HEK293 (cell line): ENCODE data around the gene ZSWIM7.
"Not testable (repeated sequence)": the region's sequence is repeated elsewhere in the genome, so short reads cannot be mapped to it uniquely, and the experiment has no call there.

ENCODE experiments used
- CTCF ChIA-PET: fragments of 350-600 bp; formaldehyde crosslinking; extraction: SDS; loops from one replicate; lab custom pipeline; 2021; ENCODE audit warnings: antibody characterized with exemption; lab: Yijun Ruan, JAX
- POLR2A ChIA-PET: fragments of 300-600 bp; formaldehyde crosslinking; extraction: SDS; loops from one replicate; lab custom pipeline; 2020; ENCODE audit warnings: antibody characterized with exemption, inconsistent platforms; lab: Yijun Ruan, JAX
- H3K27ac ChIP-seq: fragments of 200-500 bp; sonication (Bioruptor generic); 2 replicates; pipeline ENCODE4 v1.5.1; 2014; ENCODE audit warnings: low read depth, low read length, control low read depth, inconsistent platforms; ENCODE audit errors: extremely low read depth
- H3K36me3 ChIP-seq, 2 experiments: fragments of 200-500 bp in 1 of 2; sonication (Bioruptor generic) in 1 of 2; 1 replicate in 1 of 2; 2 replicates in 1 of 2; pipeline ENCODE4 v1.5.1; 2014 to 2017; ENCODE audit warnings: inconsistent platforms in 2 of 2, low read length in 2 of 2; ENCODE audit not compliant: control insufficient read depth in 2 of 2, insufficient read depth in 1 of 2
- H3K4me1 ChIP-seq: fragments of 200-500 bp; sonication (Bioruptor generic); 2 replicates; pipeline ENCODE4 v1.5.1; 2014; ENCODE audit warnings: mild to moderate bottlenecking, low read length, inconsistent platforms; ENCODE audit not compliant: control insufficient read depth, insufficient read depth
- H3K4me3 ChIP-seq: 2 replicates; pipeline ENCODE4 v1.5.1; 2011; ENCODE audit warnings: low read depth, mild to moderate bottlenecking, control low read depth, low read length, moderate library complexity
- H3K9me3 ChIP-seq: fragments of 200-500 bp; sonication (Bioruptor generic); 2 replicates; pipeline ENCODE4 v1.5.1; 2014; ENCODE audit warnings: low read depth, low read length, inconsistent platforms; ENCODE audit not compliant: control insufficient read depth, insufficient read depth
- CTCF ChIP-seq: fragments of 450-650 bp; formaldehyde crosslinking; IDR thresholded peaks from 2 replicates; pipeline ENCODE4 v1.5.1; 2016; ENCODE audit warnings: missing biosample characterization, missing genetic modification characterization
- EGR2 ChIP-seq: fragments of 450-650 bp; formaldehyde crosslinking; IDR thresholded peaks from 2 replicates; pipeline ENCODE4 v1.5.1; 2016; ENCODE audit warnings: low read depth, missing biosample characterization, missing genetic modification characterization
- ELK4 ChIP-seq: IDR thresholded peaks from 2 replicates; pipeline ENCODE4 v1.6.1; 2011; ENCODE audit warnings: mild to moderate bottlenecking, low read depth, low read length, borderline replicate concordance
- MYNN ChIP-seq: fragments of 450-650 bp; formaldehyde crosslinking; IDR thresholded peaks from 2 replicates; pipeline ENCODE4 v1.5.1; 2016; ENCODE audit warnings: missing biosample characterization, missing genetic modification characterization, borderline replicate concordance
- SP2 ChIP-seq: fragments of 450-650 bp; formaldehyde crosslinking; IDR thresholded peaks from 2 replicates; pipeline ENCODE4 v1.5.1; 2016; ENCODE audit warnings: missing biosample characterization, missing genetic modification characterization
- TRIM28 ChIP-seq: IDR thresholded peaks from 2 replicates; pipeline ENCODE4 v1.6.1; 2011; ENCODE audit warnings: low read length, control low read depth, borderline replicate concordance
- ZBTB10 ChIP-seq: fragments of 450-650 bp; formaldehyde crosslinking; IDR thresholded peaks from 2 replicates; pipeline ENCODE4 v1.5.1; 2016; ENCODE audit warnings: missing biosample characterization, missing genetic modification characterization
- ZBTB48 ChIP-seq: fragments of 450-650 bp; formaldehyde crosslinking; IDR thresholded peaks from 2 replicates; pipeline ENCODE4 v1.5.1; 2016; ENCODE audit warnings: missing biosample characterization, missing genetic modification characterization
- ZNF132 ChIP-seq: fragments of 450-650 bp; formaldehyde crosslinking; IDR thresholded peaks from 2 replicates; pipeline ENCODE4 v1.5.1; 2017; ENCODE audit warnings: missing biosample characterization, missing genetic modification characterization, borderline replicate concordance
- ZNF140 ChIP-seq: fragments of 450-650 bp; formaldehyde crosslinking; IDR thresholded peaks from 2 replicates; pipeline ENCODE4 v1.5.1; 2016; ENCODE audit warnings: missing biosample characterization, missing genetic modification characterization
- ZNF19 ChIP-seq: fragments of 450-650 bp; formaldehyde crosslinking; IDR thresholded peaks from 2 replicates; pipeline ENCODE4; 2016; ENCODE audit warnings: missing biosample characterization, missing genetic modification characterization, low read depth
- ZNF223 ChIP-seq: fragments of 450-650 bp; formaldehyde crosslinking; IDR thresholded peaks from 2 replicates; pipeline ENCODE4 v1.5.1; 2016; ENCODE audit warnings: missing biosample characterization, missing genetic modification characterization
- ZNF24 ChIP-seq: fragments of 450-650 bp; formaldehyde crosslinking; IDR thresholded peaks from 2 replicates; pipeline ENCODE4 v1.5.1; 2016; ENCODE audit warnings: missing biosample characterization, missing genetic modification characterization
- ZNF274 ChIP-seq, 2 experiments: fragments of 200-500 bp in 1 of 2; fragments of 450-650 bp in 1 of 2; sonication (Bioruptor generic) in 1 of 2; formaldehyde crosslinking in 1 of 2; IDR thresholded peaks; 2 replicates each; pipeline versions ENCODE4 v1.5.1 to v1.6.1; 2014 to 2016; ENCODE audit warnings: borderline replicate concordance in 1 of 2, inconsistent platforms in 1 of 2, low read length in 1 of 2, missing biosample characterization in 1 of 2, missing genetic modification characterization in 1 of 2
- ZNF311 ChIP-seq: fragments of 450-650 bp; formaldehyde crosslinking; IDR thresholded peaks from 2 replicates; pipeline ENCODE4 v1.5.1; 2017; ENCODE audit warnings: missing biosample characterization, missing genetic modification characterization, borderline replicate concordance
- ZNF341 ChIP-seq: fragments of 450-650 bp; formaldehyde crosslinking; IDR thresholded peaks from 2 replicates; pipeline ENCODE4; 2016; ENCODE audit warnings: low read depth, missing biosample characterization, missing genetic modification characterization
- ZNF366 ChIP-seq: fragments of 450-650 bp; formaldehyde crosslinking; conservative IDR thresholded peaks from 2 replicates; pipeline ENCODE4 v1.5.1; 2016; ENCODE audit warnings: missing biosample characterization, missing genetic modification characterization
- ZNF391 ChIP-seq: fragments of 450-650 bp; formaldehyde crosslinking; IDR thresholded peaks from 2 replicates; pipeline ENCODE4 v1.5.1; 2016; ENCODE audit warnings: low read depth, missing biosample characterization, missing genetic modification characterization, borderline replicate concordance
- ZNF423 ChIP-seq: fragments of 450-650 bp; formaldehyde crosslinking; IDR thresholded peaks from 2 replicates; pipeline ENCODE4 v1.5.1; 2016; ENCODE audit warnings: missing biosample characterization, missing genetic modification characterization
- ZNF501 ChIP-seq: fragments of 450-650 bp; formaldehyde crosslinking; IDR thresholded peaks from 2 replicates; pipeline ENCODE4 v1.5.1; 2016; ENCODE audit warnings: missing biosample characterization, missing genetic modification characterization
- ZNF514 ChIP-seq: fragments of 450-650 bp; formaldehyde crosslinking; IDR thresholded peaks from 2 replicates; pipeline ENCODE4 v1.5.1; 2016; ENCODE audit warnings: missing biosample characterization, missing genetic modification characterization
- ZNF521 ChIP-seq: fragments of 450-650 bp; formaldehyde crosslinking; IDR thresholded peaks from 2 replicates; pipeline ENCODE4 v1.5.1; 2017; ENCODE audit warnings: missing biosample characterization, mild to moderate bottlenecking, missing genetic modification characterization
- ZNF530 ChIP-seq: fragments of 450-650 bp; formaldehyde crosslinking; IDR thresholded peaks from 2 replicates; pipeline ENCODE4 v1.5.1; 2016; ENCODE audit warnings: low read depth, missing biosample characterization, missing genetic modification characterization
- ZNF561 ChIP-seq: fragments of 450-650 bp; IDR thresholded peaks from 2 replicates; pipeline ENCODE4 v1.5.1; 2018; ENCODE audit warnings: missing biosample characterization, missing genetic modification characterization, borderline replicate concordance
- ZNF571 ChIP-seq: fragments of 450-650 bp; formaldehyde crosslinking; IDR thresholded peaks from 2 replicates; pipeline ENCODE4 v1.5.0; 2017; ENCODE audit warnings: missing biosample characterization, missing genetic modification characterization
- ZNF645 ChIP-seq: fragments of 450-650 bp; formaldehyde crosslinking; IDR thresholded peaks from 2 replicates; pipeline ENCODE4; 2016; ENCODE audit warnings: missing biosample characterization, missing genetic modification characterization
- ZNF677 ChIP-seq: fragments of 450-650 bp; IDR thresholded peaks from 2 replicates; pipeline ENCODE4 v1.5.0; 2018; ENCODE audit warnings: missing biosample characterization, mild to moderate bottlenecking, missing genetic modification characterization, moderate library complexity
- ZNF701 ChIP-seq: fragments of 450-650 bp; formaldehyde crosslinking; IDR thresholded peaks from 2 replicates; pipeline ENCODE4 v1.5.1; 2016; ENCODE audit warnings: missing biosample characterization, missing genetic modification characterization

ZSWIM7 gene

GRCh38 chr17:15936481-15936880 lies 63.0 kb downstream of the ZSWIM7 start:
- CTCF ChIA-PET, result interaction anchor here (0.7 to 1.7 kb wide), 2 partner anchors 9 to 526 kb away, joined by 3 to 4 read pairs; partner anchors contain the start of gene ADORA2B
- H3K4me1 ChIP-seq, POLR2A ChIA-PET, H3K36me3 ChIP-seq, H3K4me3 ChIP-seq, H3K27ac ChIP-seq, H3K9me3 ChIP-seq: not testable (repeated sequence)

GRCh38 chr17:15935891-15936290 lies 63.6 kb downstream of the ZSWIM7 start:
- TF ChIP-seq ZNF701 (tag by site-specific recombination) (no peak), CTCF (tag by site-specific recombination) (no peak), ZNF274 (IDR thresholded peaks at IDR 0.05; ENCODE audit: low read length) (no peak), ZNF274 (tag by site-specific recombination; IDR thresholded peaks at IDR 0.05; ENCODE audit: borderline replicate concordance) (no peak), ZNF366 (tag by site-specific recombination) (no peak), EGR2 (tag by site-specific recombination) (no peak), ZNF677 (no peak), ZNF571 (tag by site-specific recombination) (no peak), ZNF132 (no peak), ZNF423 (tag by site-specific recombination) (no peak), ZNF311 (tag by site-specific recombination) (no peak), ZNF514 (tag by site-specific recombination) (no peak), ZNF341 (no peak), ZNF19 (no peak), ZNF391 (tag by site-specific recombination) (no peak), ZNF140 (tag by site-specific recombination) (no peak), ELK4 (no peak), ZNF561 (tag by site-specific recombination) (no peak), ZNF24 (no peak), SP2 (tag by site-specific recombination) (no peak), ZNF223 (no peak)
- ChIA-PET POLR2A (no interaction called here), CTCF (interaction anchor here (1.7 kb wide), 1 partner anchor 9 kb away, joined by 4 read pairs; the partner anchor contains the start of gene ADORA2B)
- Histone ChIP-seq H3K4me3 (no peak overlapping the region), H3K36me3 (no peaks in the 10 kb centered on the region), H3K9me3 (no peaks in the 10 kb centered on the region), H3K4me1 (no peaks in the 10 kb centered on the region), H3K27ac (no peak overlapping the region)

GRCh38 chr17:15934866-15935265 lies 64.6 kb downstream of the ZSWIM7 start:
- POLR2A ChIA-PET, result no interaction called here
- Histone ChIP-seq H3K36me3 (no peaks in the 10 kb centered on the region), H3K4me3 (no peak overlapping the region), H3K27ac (no peak overlapping the region), H3K9me3 (no peaks in the 10 kb centered on the region), H3K4me1 (no peaks in the 10 kb centered on the region)
- CTCF ChIA-PET, result interaction anchor here (0.6 to 1.7 kb wide), 2 partner anchors 10 to 44 kb away, joined by 4 to 5 read pairs; partner anchors contain the start of gene ADORA2B
- TF ChIP-seq ZNF561 (tag by site-specific recombination), result no peak
- no peak for TF ChIP-seq MYNN (tag by site-specific recombination)
- no peak for TF ChIP-seq TRIM28
- no peak for TF ChIP-seq ZNF521 (tag by site-specific recombination)
- no peak for TF ChIP-seq ZBTB48 (tag by site-specific recombination)
- TF ChIP-seq ZBTB10 (tag by site-specific recombination), result no peak
- TF ChIP-seq ZNF501 (tag by site-specific recombination), result no peak
- TF ChIP-seq ZNF645, result no peak
- no peak for TF ChIP-seq ZNF530 (tag by site-specific recombination)
